IMR-90 (cell line): Measurements from ENCODE around the gene TNNI3K. TPM values are rescaled to one million over a fixed set of nuclear protein-coding genes. Genes with fewer than 3 reads are reported as not detected.
A peak's percentile ranks its signal among the peaks of the same experiment; 100 is the strongest.

Experiments
- ATAC-seq: fragments of 200-7000 bp; cut with Tn5 transposase; 2 replicates; pipeline ENCODE4 v1.9.1; 2020; ENCODE audit warnings: low read depth, mild to moderate bottlenecking, moderate library complexity
- BruUV-seq: library from RNA; stranded (reverse); fragments of 400-500 nt; replicated peaks from 2 replicates; lab custom pipeline; 2021; lab: Mats Ljungman, UMichigan
- CTCF ChIA-PET: fragments of 300-600 bp; formaldehyde crosslinking; extraction: SDS; loops from one replicate; lab custom pipeline; 2021; ENCODE audit warnings: antibody characterized with exemption; lab: Yijun Ruan, JAX
- POLR2A ChIA-PET: fragments of 300-600 bp; sonication (Branson Sonifier 250); formaldehyde crosslinking; loops from one replicate; lab custom pipeline; 2022; ENCODE audit warnings: antibody characterized with exemption; ENCODE audit not compliant: unreplicated experiment; lab: Charles Lee
- DNase-seq: peaks from one replicate; pipeline ENCODE4 v3.0.0; 2013
- H2AFZ ChIP-seq: replicated peaks from 2 replicates; pipeline ENCODE3; 2013; ENCODE audit warnings: low read length, mild to moderate bottlenecking; ENCODE audit not compliant: poor library complexity
- H2AK5ac ChIP-seq: 2 replicates; pipeline ENCODE4 v1.6.1; 2013; ENCODE audit warnings: low read depth, low read length, inconsistent platforms
- H2AK9ac ChIP-seq: replicated peaks from 2 replicates; pipeline ENCODE3; 2013; ENCODE audit warnings: mild to moderate bottlenecking, low read depth, low read length, moderate library complexity; ENCODE audit not compliant: poor library complexity
- H2BK120ac ChIP-seq: 2 replicates; pipeline ENCODE4 v1.6.1; 2013; ENCODE audit warnings: low read depth, low read length, inconsistent platforms
- H2BK15ac ChIP-seq: 3 replicates; pipeline ENCODE4 v1.6.1; 2013; ENCODE audit warnings: low read depth, low read length, inconsistent platforms
- H2BK20ac ChIP-seq: 2 replicates; pipeline ENCODE4 v1.6.1; 2013; ENCODE audit warnings: low read depth, mild to moderate bottlenecking, inconsistent platforms, low read length, moderate library complexity
- H2BK5ac ChIP-seq: 2 replicates; pipeline ENCODE4 v1.6.1; 2013; ENCODE audit warnings: mild to moderate bottlenecking, low read depth, low read length, inconsistent platforms; ENCODE audit not compliant: poor library complexity, severe bottlenecking
- H3K14ac ChIP-seq: replicated peaks from 2 replicates; pipeline ENCODE4 v1.6.1; 2013; ENCODE audit warnings: low read depth, low read length, inconsistent platforms
- H3K18ac ChIP-seq: 2 replicates; pipeline ENCODE4 v1.6.1; 2013; ENCODE audit warnings: low read depth, low read length, control low read depth
- H3K23ac ChIP-seq: 2 replicates; pipeline ENCODE4 v1.6.1; 2013; ENCODE audit warnings: low read depth, low read length, inconsistent platforms
- H3K27ac ChIP-seq: 2 replicates; pipeline ENCODE4 v1.5.1; 2013; ENCODE audit warnings: mild to moderate bottlenecking, control low read depth, low read length; ENCODE audit not compliant: insufficient read depth
- H3K27me3 ChIP-seq: 2 replicates; pipeline ENCODE4 v1.6.1; 2013; ENCODE audit warnings: low read length; ENCODE audit not compliant: control insufficient read depth, insufficient read depth
- H3K36me3 ChIP-seq: 2 replicates; pipeline ENCODE4 v1.6.1; 2013; ENCODE audit warnings: low read length, mixed read lengths; ENCODE audit not compliant: control insufficient read depth, insufficient read depth
- H3K4ac ChIP-seq: 2 replicates; pipeline ENCODE4 v1.6.1; 2013; ENCODE audit warnings: low read depth, low read length, inconsistent platforms
- H3K4me1 ChIP-seq: 2 replicates; pipeline ENCODE4 v1.6.1; 2013; ENCODE audit warnings: low read length, mixed read lengths; ENCODE audit not compliant: control insufficient read depth, insufficient read depth
- H3K4me2 ChIP-seq: 2 replicates; pipeline ENCODE4 v1.6.1; 2013; ENCODE audit warnings: low read depth, mild to moderate bottlenecking, control low read depth, low read length, moderate library complexity
- H3K4me3 ChIP-seq: 2 replicates; pipeline ENCODE4 v1.5.1; 2013; ENCODE audit warnings: low read depth, mild to moderate bottlenecking, control low read depth, low read length, moderate library complexity; ENCODE audit not compliant: insufficient read depth
- H3K56ac ChIP-seq: 2 replicates; pipeline ENCODE4 v1.6.1; 2013; ENCODE audit warnings: low read length, inconsistent platforms; ENCODE audit not compliant: insufficient read depth; ENCODE audit errors: extremely low read depth
- H3K79me1 ChIP-seq, 2 experiments: 2 replicates each; pipeline ENCODE4 v1.6.1; 2013; ENCODE audit warnings: low read length in 2 of 2, inconsistent platforms in 1 of 2, low read depth in 1 of 2
- H3K9ac ChIP-seq: 2 replicates; pipeline ENCODE4 v1.6.1; 2013; ENCODE audit warnings: low read depth, low read length, control low read depth
- H3K9me1 ChIP-seq: 2 replicates; pipeline ENCODE4 v1.6.1; 2013; ENCODE audit warnings: low read length, inconsistent platforms; ENCODE audit not compliant: insufficient read depth
- H3K9me3 ChIP-seq: 2 replicates; pipeline ENCODE4 v1.6.1; 2013; ENCODE audit warnings: low read length; ENCODE audit not compliant: control insufficient read depth, insufficient read depth
- H4K20me1 ChIP-seq: 2 replicates; pipeline ENCODE4 v1.6.1; 2013; ENCODE audit warnings: low read length, inconsistent platforms; ENCODE audit not compliant: insufficient read depth
- H4K5ac ChIP-seq: 2 replicates; pipeline ENCODE4 v1.6.1; 2013; ENCODE audit warnings: mild to moderate bottlenecking, low read depth, low read length, control low read depth
- H4K8ac ChIP-seq, 2 experiments: 2 replicates each; pipeline ENCODE4 v1.6.1; 2013; ENCODE audit warnings: low read depth in 2 of 2, low read length in 2 of 2, control low read depth in 1 of 2, inconsistent platforms in 1 of 2
- H4K91ac ChIP-seq: 2 replicates; pipeline ENCODE4 v1.6.1; 2013; ENCODE audit warnings: low read depth, low read length, inconsistent platforms; ENCODE audit not compliant: insufficient read depth
- CEBPB ChIP-seq: IDR thresholded peaks from 2 replicates; pipeline ENCODE4 v1.6.1; 2012; ENCODE audit warnings: low read depth, low read length, improper control_type of control experiment
- RCOR1 ChIP-seq: IDR thresholded peaks from 2 replicates; pipeline ENCODE4 v1.6.1; 2012; ENCODE audit warnings: mild to moderate bottlenecking, low read length, improper control_type of control experiment; ENCODE audit not compliant: insufficient replicate concordance
- SMC3 ChIP-seq: fragments of 150-350 bp; IDR thresholded peaks from 2 replicates; pipeline ENCODE4 v1.6.1; 2016; ENCODE audit warnings: low read depth, mild to moderate bottlenecking, antibody characterized with exemption, low read length, moderate library complexity
- dilution Hi-C: fragments of 300-500 bp; cut with HindIII; formaldehyde crosslinking; loops from one replicate; pipeline ENCODE4 v1.14.3; 2018; ENCODE audit warnings: low sequenced_read_pairs; ENCODE audit not compliant: unreplicated experiment
- in situ Hi-C: fragments of 300-500 bp; cut with MboI; formaldehyde crosslinking; loops from 3 replicates; pipeline ENCODE4 v1.14.3; 2019; ENCODE audit warnings: low sequenced_read_pairs, inconsistent platforms, mixed read lengths
- intact Hi-C: fragments of 100-400 bp; cut with micrococcal nuclease; formaldehyde crosslinking; loops from 2 replicates; pipeline ENCODE4 v1.10.0; 2022
- polyA plus RNA-seq, 3 experiments: library from polyadenylated mRNA; depleted of rRNA; stranded (reverse); fragments of >200 nt; gene quantifications; 2 replicates each; pipeline ENCODE4 v1.2.3, GENCODE V29; 2012; ENCODE audit warnings: low replicate concordance in 1 of 3
- total RNA-seq: library from RNA; depleted of rRNA; stranded (reverse); fragments of >200 nt; gene quantifications from 2 replicates; pipeline ENCODE4 v1.2.3, GENCODE V29; 2012
- TF ChIP-seq, protein P1 (sequence below): fragments of 150-350 bp; IDR thresholded peaks from 2 replicates; pipeline ENCODE4 v1.6.1; 2016; ENCODE audit warnings: low read depth, mild to moderate bottlenecking, low read length, moderate library complexity, borderline replicate concordance
- TF ChIP-seq, protein P2 (sequence below): fragments of 150-350 bp; IDR thresholded peaks from 2 replicates; pipeline ENCODE4 v1.6.1; 2017; ENCODE audit warnings: mild to moderate bottlenecking, antibody characterized with exemption, low read length, low read depth

The TNNI3K gene
- total and polyA plus RNA-seq, 2 of the 4 experiments (the other 2 are of a cell fraction) = 0.90 to 1.3 TPM

DNA sequence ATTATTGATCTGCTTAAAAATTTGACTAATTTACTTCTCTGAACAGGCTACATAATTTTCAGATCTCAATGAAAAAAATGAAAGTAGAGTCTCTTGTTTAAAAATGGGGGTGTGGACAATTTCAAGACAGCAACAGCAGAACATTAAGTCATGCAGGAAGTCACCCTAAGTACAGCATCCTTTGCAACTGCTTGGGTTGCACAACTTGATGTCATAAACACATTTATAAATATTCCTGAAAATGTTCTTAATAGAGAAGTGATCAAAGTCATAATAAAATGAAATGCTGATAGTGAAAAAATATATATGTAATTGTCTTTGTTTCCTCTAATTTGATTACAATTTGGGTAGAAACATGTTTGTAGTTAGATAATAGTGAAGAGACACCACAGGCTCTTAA is 79.3 kb downstream of the TNNI3K start:
- Histone ChIP-seq H2AK9ac (no peak overlapping the region), H3K4me1 (no peaks in the 10 kb centered on the region), H3K9me1 (no peaks in the 10 kb centered on the region), H3K4ac (no peak overlapping the region), H2AK5ac (no peak overlapping the region), H3K36me3 (no peaks in the 10 kb centered on the region), H3K79me1 (no peaks in the 10 kb centered on the region), H2BK5ac (no peak overlapping the region), H3K14ac (no peak overlapping the region), H2BK120ac (no peak overlapping the region), H4K20me1 (no peaks in the 10 kb centered on the region), H3K27me3 (no peaks in the 10 kb centered on the region), H3K4me3 (no peak overlapping the region), H3K9ac (no peak overlapping the region), H4K5ac (no peak overlapping the region), H3K27ac (no peak overlapping the region), H2BK20ac (no peak overlapping the region), H3K9me3 (no peaks in the 10 kb centered on the region), H4K8ac (no peak overlapping the region), H4K91ac (no peak overlapping the region), H2BK15ac (no peak overlapping the region), H3K18ac (no peak overlapping the region), H3K4me2 (no peak overlapping the region), H2AFZ (no peak overlapping the region), H3K23ac (no peak overlapping the region), H3K56ac (no peak overlapping the region)
- in situ Hi-C loops = no loop called here
- BruUV-seq = no TSS peak
- POLR2A ChIA-PET = no interaction called here
- DNase-seq (no peak), ATAC-seq (no peak)
- CTCF ChIA-PET = interaction anchor here (0.6 kb wide), 1 partner anchor 1398 kb away, joined by 3 read pairs; no protein-coding TSS in a partner anchor
- TF ChIP-seq, protein P1, sequence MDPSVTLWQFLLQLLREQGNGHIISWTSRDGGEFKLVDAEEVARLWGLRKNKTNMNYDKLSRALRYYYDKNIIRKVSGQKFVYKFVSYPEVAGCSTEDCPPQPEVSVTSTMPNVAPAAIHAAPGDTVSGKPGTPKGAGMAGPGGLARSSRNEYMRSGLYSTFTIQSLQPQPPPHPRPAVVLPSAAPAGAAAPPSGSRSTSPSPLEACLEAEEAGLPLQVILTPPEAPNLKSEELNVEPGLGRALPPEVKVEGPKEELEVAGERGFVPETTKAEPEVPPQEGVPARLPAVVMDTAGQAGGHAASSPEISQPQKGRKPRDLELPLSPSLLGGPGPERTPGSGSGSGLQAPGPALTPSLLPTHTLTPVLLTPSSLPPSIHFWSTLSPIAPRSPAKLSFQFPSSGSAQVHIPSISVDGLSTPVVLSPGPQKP = no peak
- TF ChIP-seq RCOR1 (no peak), SMC3 (no peak), CEBPB (peak; percentile 20; the same call in 1 of the 2 replicates)
- TF ChIP-seq, protein P2, sequence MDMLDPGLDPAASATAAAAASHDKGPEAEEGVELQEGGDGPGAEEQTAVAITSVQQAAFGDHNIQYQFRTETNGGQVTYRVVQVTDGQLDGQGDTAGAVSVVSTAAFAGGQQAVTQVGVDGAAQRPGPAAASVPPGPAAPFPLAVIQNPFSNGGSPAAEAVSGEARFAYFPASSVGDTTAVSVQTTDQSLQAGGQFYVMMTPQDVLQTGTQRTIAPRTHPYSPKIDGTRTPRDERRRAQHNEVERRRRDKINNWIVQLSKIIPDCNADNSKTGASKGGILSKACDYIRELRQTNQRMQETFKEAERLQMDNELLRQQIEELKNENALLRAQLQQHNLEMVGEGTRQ = no peak
- dilution Hi-C loops = no loop called here
- intact Hi-C loops = no loop called here
